Endodermal cell (in vitro differentiated cells): Measurements from ENCODE around the gene DNAH8. TPM values are rescaled to one million over a fixed set of nuclear protein-coding genes. Genes with fewer than 3 reads are reported as not detected.

ENCODE experiments used
- DNase-seq: peaks from one replicate; pipeline ENCODE4 v3.0.0-alpha.2; 2017
- H3K27ac ChIP-seq: 2 replicates; pipeline ENCODE4 v1.5.1; 2013; ENCODE audit warnings: mild to moderate bottlenecking, low read depth, low read length, moderate library complexity
- H3K27me3 ChIP-seq: 2 replicates; pipeline ENCODE4 v1.6.1; 2013; ENCODE audit warnings: mild to moderate bottlenecking, low read length, moderate library complexity; ENCODE audit not compliant: insufficient read depth, control insufficient read depth, poor library complexity, severe bottlenecking
- H3K36me3 ChIP-seq: 2 replicates; pipeline ENCODE4 v1.7.0; 2013; ENCODE audit warnings: mild to moderate bottlenecking, low read length, moderate library complexity; ENCODE audit not compliant: control insufficient read depth, insufficient read depth
- H3K4me1 ChIP-seq: one replicate; pipeline ENCODE4 v1.7.0; 2013; ENCODE audit warnings: low read length; ENCODE audit not compliant: control insufficient read depth, insufficient read depth
- H3K4me3 ChIP-seq: 2 replicates; pipeline ENCODE4 v1.5.1; 2013; ENCODE audit warnings: mild to moderate bottlenecking, low read length, moderate library complexity
- H3K9ac ChIP-seq: 2 replicates; pipeline ENCODE4 v1.6.1; 2013; ENCODE audit warnings: mild to moderate bottlenecking, low read length, moderate library complexity; ENCODE audit not compliant: poor library complexity, severe bottlenecking; ENCODE audit errors: extremely low read depth
- H3K9me3 ChIP-seq: 2 replicates; pipeline ENCODE4 v1.6.1; 2013; ENCODE audit warnings: mild to moderate bottlenecking, low read length, moderate library complexity; ENCODE audit not compliant: control insufficient read depth
- H3K27ac Mint-ChIP-seq: 2 replicates; pipeline ENCODE4 v1.8.0; 2020; ENCODE audit warnings: mixed read lengths
- H3K27me3 Mint-ChIP-seq: 2 replicates; pipeline ENCODE4 v1.8.0; 2021; ENCODE audit warnings: mild to moderate bottlenecking, mixed read lengths; ENCODE audit not compliant: insufficient read depth
- H3K36me3 Mint-ChIP-seq: 2 replicates; pipeline ENCODE4 v1.8.0; 2020; ENCODE audit warnings: low read depth, mixed read lengths
- H3K4me1 Mint-ChIP-seq: 2 replicates; pipeline ENCODE4 v1.8.0; 2020; ENCODE audit warnings: mixed read lengths
- H3K4me3 Mint-ChIP-seq: 2 replicates; pipeline ENCODE4 v1.8.0; 2020; ENCODE audit warnings: mild to moderate bottlenecking, moderate library complexity, mixed read lengths
- H3K9me3 Mint-ChIP-seq: 2 replicates; pipeline ENCODE4 v1.8.0; 2020; ENCODE audit warnings: mild to moderate bottlenecking, mixed read lengths
- CTCF ChIP-seq: fragments of 200-600 bp; sonication (generic); conservative IDR thresholded peaks from 2 replicates; pipeline ENCODE4 v1.5.0; 2021; ENCODE audit warnings: antibody characterized with exemption, mild to moderate bottlenecking
- WGBS, 2 experiments: methylation state at CpG; one replicate each; pipeline versions ENCODE4 v1.1.5 to v1.1.7; 2013; ENCODE audit warnings: missing lambda C conversion rate in 2 of 2, mixed read lengths in 1 of 2; ENCODE audit not compliant: insufficient coverage in 1 of 2, insufficient read length in 1 of 2; 5-methylcytosine and 5-hydroxymethylcytosine counted together
- total RNA-seq, 2 donors: library from RNA; stranded (reverse); fragmentation: NEBNext Ultra II Directional in 1 of 2; extraction: Animal tissue kit (Norgen Biotek cat#: 25700) in 1 of 2; gene quantifications; 2 replicates in 1 of 2; 3 replicates in 1 of 2; pipeline ENCODE4 v1.2.1, GENCODE V29; 2021

DNAH8 gene
- total RNA-seq, 2 donors from 2014 or later: not detected

DNA sequence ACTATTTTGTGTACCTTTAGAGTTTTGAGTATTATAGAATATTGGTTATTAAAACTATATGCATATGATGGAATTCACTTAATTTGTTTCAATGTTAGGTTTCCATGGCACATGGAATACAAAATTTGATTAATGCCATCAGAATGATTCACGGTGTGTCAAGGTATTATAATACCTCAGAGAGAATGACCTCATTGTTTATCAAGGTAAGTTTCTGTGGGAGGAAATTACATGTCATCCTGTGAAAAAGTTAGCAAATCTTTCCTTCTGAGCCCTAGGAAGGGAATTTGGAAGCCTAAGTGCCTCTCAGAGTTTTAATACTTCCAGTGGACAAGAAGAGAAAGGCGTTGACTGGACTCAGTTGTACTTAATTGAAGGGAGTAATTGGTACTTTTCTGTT lies 40.8 kb downstream of the DNAH8 start:
- no peak overlapping the region for H3K27ac Mint-ChIP-seq
- no peaks in the 10 kb centered on the region for H3K27me3 Mint-ChIP-seq
- Histone ChIP-seq H3K4me3 (no peak overlapping the region), H3K4me1 (no peaks in the 10 kb centered on the region), H3K27me3 (no peaks in the 10 kb centered on the region), H3K36me3 (no peaks in the 10 kb centered on the region), H3K9me3 (no peaks in the 10 kb centered on the region), H3K27ac (no peak overlapping the region), H3K9ac (no peak overlapping the region)
- H3K9me3 Mint-ChIP-seq: peaks cover 2% of the 10 kb centered on the region
- no peaks in the 10 kb centered on the region for H3K4me1 Mint-ChIP-seq
- H3K4me3 Mint-ChIP-seq: no peak overlapping the region
- H3K36me3 Mint-ChIP-seq: no peaks in the 10 kb centered on the region
- WGBS, 2 experiments: 90 to 93% methylated on average over 2 of the region's 2 CpGs
- DNase-seq: no peak
- TF ChIP-seq CTCF: no peak

GRCh38 chr6:38760097-38760496 lies 45.0 kb downstream of the DNAH8 start:
- Histone ChIP-seq H3K27me3 (no peaks in the 10 kb centered on the region), H3K27ac (no peak overlapping the region), H3K36me3 (no peaks in the 10 kb centered on the region), H3K4me3 (no peak overlapping the region), H3K9me3 (no peaks in the 10 kb centered on the region), H3K4me1 (no peaks in the 10 kb centered on the region), H3K9ac (no peak overlapping the region)
- DNase-seq: no peak
- no peaks in the 10 kb centered on the region for H3K27me3 Mint-ChIP-seq
- H3K9me3 Mint-ChIP-seq: peaks cover 2% of the 10 kb centered on the region
- no peaks in the 10 kb centered on the region for H3K36me3 Mint-ChIP-seq
- no peak for TF ChIP-seq CTCF
- H3K4me3 Mint-ChIP-seq: no peak overlapping the region
- 92 to 100% methylated on average over 1 of the region's 1 CpG for WGBS, 2 experiments
- no peaks in the 10 kb centered on the region for H3K4me1 Mint-ChIP-seq
- no peak overlapping the region for H3K27ac Mint-ChIP-seq

DNA sequence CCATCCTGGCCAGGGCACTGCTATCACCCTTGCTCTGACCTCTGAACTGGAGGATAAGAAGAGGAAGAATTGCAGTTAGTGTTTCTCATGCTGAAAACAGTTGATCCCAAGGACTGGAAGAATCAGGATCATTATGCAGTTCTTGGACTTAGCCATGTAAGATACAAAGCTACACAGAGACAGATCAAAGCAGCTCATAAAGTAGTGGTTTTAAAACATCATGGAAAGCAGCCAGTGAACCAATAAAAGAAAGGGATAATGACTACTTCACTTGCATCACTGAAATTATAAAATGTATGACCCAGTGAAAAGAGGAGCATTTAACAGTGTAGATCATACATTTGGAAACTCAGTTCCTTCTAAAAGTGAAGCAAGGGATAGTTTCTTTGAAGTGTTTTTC lies 47.7 kb downstream of the DNAH8 start:
- no peak overlapping the region for H3K27ac ChIP-seq
- no peak overlapping the region for H3K27ac Mint-ChIP-seq
- no peak for TF ChIP-seq CTCF

More for the DNA sequence above, 47.7 kb downstream of the DNAH8 start:
- Mint-ChIP-seq H3K4me1 (no peaks in the 10 kb centered on the region), H3K9me3 (peaks cover 2% of the 10 kb centered on the region), H3K36me3 (no peaks in the 10 kb centered on the region), H3K27me3 (no peaks in the 10 kb centered on the region), H3K4me3 (no peak overlapping the region)
- Histone ChIP-seq H3K27me3 (no peaks in the 10 kb centered on the region), H3K4me3 (no peak overlapping the region), H3K9me3 (no peaks in the 10 kb centered on the region), H3K9ac (no peak overlapping the region), H3K36me3 (no peaks in the 10 kb centered on the region), H3K4me1 (no peaks in the 10 kb centered on the region)
- no peak for DNase-seq
